Fibroblast of lung (primary cell): ENCODE data around the gene U2AF2. TPM values are rescaled to one million over a fixed set of nuclear protein-coding genes. Genes with fewer than 3 reads are reported as not detected.

ENCODE experiments used
- DNase-seq, 2 donors: peaks; one replicate each; pipeline versions ENCODE4 v3.0.0 to v3.0.0-alpha.2; 2010; ENCODE audit warnings: low read depth in 2 of 2
- H2AFZ ChIP-seq: 2 replicates; pipeline ENCODE4 v1.5.1; 2012; ENCODE audit warnings: low read length, control low read depth, inconsistent platforms
- H3K27ac ChIP-seq: 2 replicates; pipeline ENCODE4 v1.5.1; 2011; ENCODE audit warnings: low read length, control low read depth; ENCODE audit not compliant: insufficient read depth
- H3K27me3 ChIP-seq: 2 replicates; pipeline ENCODE4 v1.5.1; 2011; ENCODE audit warnings: mild to moderate bottlenecking, low read length; ENCODE audit not compliant: control insufficient read depth, insufficient read depth
- H3K36me3 ChIP-seq: 2 replicates; pipeline ENCODE4 v1.5.1; 2011; ENCODE audit warnings: low read length; ENCODE audit not compliant: control insufficient read depth, insufficient read depth
- H3K4me1 ChIP-seq: 2 replicates; pipeline ENCODE4 v1.5.1; 2011; ENCODE audit warnings: low read length; ENCODE audit not compliant: control insufficient read depth, insufficient read depth; ENCODE audit errors: extremely low read depth
- H3K4me2 ChIP-seq: 2 replicates; pipeline ENCODE4 v1.5.1; 2011; ENCODE audit warnings: low read length, control low read depth; ENCODE audit not compliant: insufficient read depth; ENCODE audit errors: extremely low read depth
- H3K4me3 ChIP-seq, 4 experiments: fragments of 200-600 bp in 1 of 4; sonication (generic) in 1 of 4; replicated peaks in 1 of 4; 2 replicates each; pipeline ENCODE4 v1.5.1; 2011 to 2016; ENCODE audit warnings: low read length in 4 of 4, low read depth in 3 of 4, mild to moderate bottlenecking in 3 of 4, control low read depth in 2 of 4, inconsistent platforms in 1 of 4, mixed read lengths in 1 of 4; ENCODE audit not compliant: insufficient read depth in 1 of 4; ENCODE audit errors: control extremely low read depth in 1 of 4
- H3K79me2 ChIP-seq: 2 replicates; pipeline ENCODE4 v1.5.1; 2012; ENCODE audit warnings: mild to moderate bottlenecking, low read length, inconsistent platforms; ENCODE audit not compliant: control insufficient read depth, insufficient read depth
- H3K9ac ChIP-seq: 2 replicates; pipeline ENCODE4 v1.5.1; 2011; ENCODE audit warnings: mild to moderate bottlenecking, low read length, control low read depth; ENCODE audit not compliant: insufficient read depth
- H3K9me3 ChIP-seq: 2 replicates; pipeline ENCODE4 v1.5.1; 2012; ENCODE audit warnings: low read depth, low read length; ENCODE audit not compliant: control insufficient read depth, insufficient read depth
- H4K20me1 ChIP-seq: 2 replicates; pipeline ENCODE4 v1.5.1; 2011; ENCODE audit warnings: low read length; ENCODE audit not compliant: control insufficient read depth, insufficient read depth; ENCODE audit errors: extremely low read depth
- EZH2 ChIP-seq: IDR thresholded peaks from 2 replicates; pipeline ENCODE4 v1.5.1; 2012; ENCODE audit warnings: low read length, control low read depth, mild to moderate bottlenecking; ENCODE audit errors: missing control alignments
- polyA plus RNA-seq, 2 donors: library from polyadenylated mRNA; depleted of rRNA in 1 of 2; stranded (reverse) in 1 of 2; unstranded in 1 of 2; fragments of >200 nt; gene quantifications; 2 replicates each; pipeline ENCODE4 v1.2.1, GENCODE V29; 2011 to 2012; ENCODE audit warnings: missing spikeins in 1 of 2
- total RNA-seq: library from RNA; depleted of rRNA; stranded (reverse); fragments of >200 nt; gene quantifications from 2 replicates; pipeline ENCODE4 v1.2.1, GENCODE V29; 2014
- TF ChIP-seq, protein P1 (sequence below), 2 donors: IDR thresholded peaks in 1 of 2; conservative IDR thresholded peaks in 1 of 2; 1 replicate in 1 of 2; 2 replicates in 1 of 2; pipeline ENCODE4 v1.5.1; 2011 to 2012; ENCODE audit warnings: low read length in 2 of 2, control low read depth in 1 of 2, inconsistent platforms in 1 of 2, low read depth in 1 of 2, mild to moderate bottlenecking in 1 of 2

The U2AF2 gene
- total and polyA plus RNA-seq, 2 donors (not counting 1 experiment from before 2014, with no cell fraction given): 53.5 to 84.1 TPM

DNA sequence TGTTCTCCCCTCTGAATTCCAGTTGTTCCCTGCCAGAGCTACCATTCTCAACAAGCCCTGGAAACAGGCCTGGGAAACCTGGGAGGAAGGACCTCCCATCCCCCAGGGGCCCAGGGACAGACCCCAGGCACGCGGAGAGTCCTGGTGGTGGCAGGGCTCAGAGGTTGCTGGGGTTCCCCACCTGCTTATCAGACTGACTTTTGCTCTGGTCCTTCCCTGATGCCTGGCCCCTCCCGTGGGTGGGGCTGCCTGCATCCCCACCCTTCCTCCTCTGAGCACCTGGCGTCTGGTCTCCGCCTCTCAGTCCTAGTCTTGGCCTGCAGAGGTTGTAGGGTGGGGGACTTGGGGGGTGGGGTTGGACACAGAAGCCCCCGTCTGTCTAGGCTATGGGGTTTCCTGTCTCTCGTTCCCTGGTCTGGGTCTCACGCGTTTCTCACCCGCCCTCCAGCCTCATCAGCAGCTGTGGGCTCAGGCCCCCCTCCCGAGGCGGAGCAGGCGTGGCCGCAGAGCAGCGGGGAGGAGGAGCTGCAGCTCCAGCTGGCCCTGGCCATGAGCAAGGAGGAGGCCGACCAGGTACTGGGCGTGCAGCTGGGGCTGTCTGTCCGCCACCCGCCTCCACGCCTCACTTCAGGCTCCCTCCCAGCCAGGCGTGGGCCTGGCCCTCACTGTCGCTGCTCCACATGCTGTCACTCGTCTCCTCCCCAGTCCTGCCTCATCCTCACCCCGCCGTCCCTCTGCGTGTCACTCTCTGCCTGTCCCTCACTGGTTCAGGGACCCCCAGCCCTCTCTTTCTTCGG is 33.8 kb downstream of the U2AF2 start:
- H3K27ac ChIP-seq: no peak overlapping the region
- no peak for DNase-seq
- no peak overlapping the region for H3K4me3 ChIP-seq
- H3K79me2 ChIP-seq: peaks cover 34% of the 10 kb centered on the region
- H4K20me1 ChIP-seq: no peaks in the 10 kb centered on the region
- no peaks in the 10 kb centered on the region for H3K4me1 ChIP-seq
- no peak overlapping the region for H3K4me2 ChIP-seq
- no peaks in the 10 kb centered on the region for H3K9me3 ChIP-seq
- H3K27me3 ChIP-seq: no peaks in the 10 kb centered on the region
- TF ChIP-seq, protein P1, sequence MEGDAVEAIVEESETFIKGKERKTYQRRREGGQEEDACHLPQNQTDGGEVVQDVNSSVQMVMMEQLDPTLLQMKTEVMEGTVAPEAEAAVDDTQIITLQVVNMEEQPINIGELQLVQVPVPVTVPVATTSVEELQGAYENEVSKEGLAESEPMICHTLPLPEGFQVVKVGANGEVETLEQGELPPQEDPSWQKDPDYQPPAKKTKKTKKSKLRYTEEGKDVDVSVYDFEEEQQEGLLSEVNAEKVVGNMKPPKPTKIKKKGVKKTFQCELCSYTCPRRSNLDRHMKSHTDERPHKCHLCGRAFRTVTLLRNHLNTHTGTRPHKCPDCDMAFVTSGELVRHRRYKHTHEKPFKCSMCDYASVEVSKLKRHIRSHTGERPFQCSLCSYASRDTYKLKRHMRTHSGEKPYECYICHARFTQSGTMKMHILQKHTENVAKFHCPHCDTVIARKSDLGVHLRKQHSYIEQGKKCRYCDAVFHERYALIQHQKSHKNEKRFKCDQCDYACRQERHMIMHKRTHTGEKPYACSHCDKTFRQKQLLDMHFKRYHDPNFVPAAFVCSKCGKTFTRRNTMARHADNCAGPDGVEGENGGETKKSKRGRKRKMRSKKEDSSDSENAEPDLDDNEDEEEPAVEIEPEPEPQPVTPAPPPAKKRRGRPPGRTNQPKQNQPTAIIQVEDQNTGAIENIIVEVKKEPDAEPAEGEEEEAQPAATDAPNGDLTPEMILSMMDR (conservative IDR thresholded peaks at IDR 0.05 in 1 of 2, IDR thresholded peaks at IDR 0.05 in 1 of 2; ENCODE audit: low read depth in 1 of 2, low read length in 2 of 2): no peak
- no peak for TF ChIP-seq EZH2
- H3K9ac ChIP-seq: no peak overlapping the region
- peaks cover 32% of the 10 kb centered on the region for H3K36me3 ChIP-seq
- H2AFZ ChIP-seq: no peak overlapping the region

GRCh38 chr19:55689411-55690108 is 34.7 kb downstream of the U2AF2 start:
- Histone ChIP-seq H3K4me2 (no peak overlapping the region), H4K20me1 (no peaks in the 10 kb centered on the region), H3K79me2 (peaks cover 24% of the 10 kb centered on the region), H3K27me3 (no peaks in the 10 kb centered on the region), H3K36me3 (peaks cover 35% of the 10 kb centered on the region), H3K4me3 (no peak overlapping the region), H3K9me3 (no peaks in the 10 kb centered on the region), H2AFZ (no peak overlapping the region), H3K9ac (no peak overlapping the region), H3K27ac (no peak overlapping the region), H3K4me1 (no peaks in the 10 kb centered on the region)
- no peak for TF ChIP-seq EZH2
- TF ChIP-seq, protein P1 (conservative IDR thresholded peaks at IDR 0.05 in 1 of 2, IDR thresholded peaks at IDR 0.05 in 1 of 2; ENCODE audit: low read depth in 1 of 2, low read length in 2 of 2): no peak
- no peak for DNase-seq

- Histone ChIP-seq H3K79me2 (peaks cover 17% of the 10 kb centered on the region), H2AFZ (no peak overlapping the region), H3K36me3 (peaks cover 34% of the 10 kb centered on the region), H3K27ac (no peak overlapping the region), H3K4me2 (no peak overlapping the region), H3K4me1 (no peaks in the 10 kb centered on the region), H3K9ac (no peak overlapping the region), H3K27me3 (no peaks in the 10 kb centered on the region), H4K20me1 (no peaks in the 10 kb centered on the region), H3K9me3 (no peaks in the 10 kb centered on the region), H3K4me3 (no peak overlapping the region)
- no peak for TF ChIP-seq EZH2
- TF ChIP-seq, protein P1 (conservative IDR thresholded peaks at IDR 0.05 in 1 of 2, IDR thresholded peaks at IDR 0.05 in 1 of 2; ENCODE audit: low read depth in 1 of 2, low read length in 2 of 2): no peak
- DNase-seq: no peak
Measured at GRCh38 chr19:55690109-55690768, 35.4 kb downstream of the U2AF2 start.
